ENCODE data around the gene FBXO8. TPM values are rescaled to one million over a fixed set of nuclear protein-coding genes. Genes with fewer than 3 reads are reported as not detected.

FBXO8 gene
- total and polyA plus RNA-seq, 10 donors, result 9.7 to 38.4 (median 26.8) TPM

- H3K9me3 ChIP-seq, result no peaks in the 10 kb centered on the region
- DNase-seq, result no peak
- peaks cover 5 to 86% (median 51%) of the 10 kb centered on the region in 7 donors for H3K27me3 ChIP-seq (replicated peaks in 1 of 7)
Observed at GRCh38 chr4:174209341-174209740, 74.1 kb downstream of the FBXO8 start.

DNA sequence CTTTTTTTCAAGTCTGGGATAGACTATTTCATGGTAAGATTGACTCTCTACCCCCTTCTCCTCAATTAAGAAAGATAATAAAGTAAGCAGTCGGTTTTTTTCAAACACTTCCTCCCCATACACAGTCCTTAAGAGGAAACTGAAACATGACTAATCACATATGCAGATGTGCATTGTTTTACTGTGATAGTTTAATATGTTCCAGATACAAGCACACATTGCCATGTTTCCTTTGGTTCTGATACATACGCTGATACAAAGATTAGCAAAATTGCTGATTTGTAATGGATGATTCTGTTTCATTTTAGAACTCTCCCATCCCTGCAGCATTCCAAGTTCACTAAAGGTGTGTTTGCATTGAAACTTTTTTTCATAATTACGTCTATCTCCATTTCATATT is 76.1 kb downstream of the FBXO8 start:
- Histone ChIP-seq H3K9me3 (no peaks in the 10 kb centered on the region), H3K4me1 (peaks cover 0 to 12% (median 10%) of the 10 kb centered on the region in 6 donors), H3K36me3 (no peaks in the 10 kb centered on the region), H3K27me3 (replicated peaks in 1 of 7) (peaks cover 0 to 70% (median 32%) of the 10 kb centered on the region in 7 donors), H3K4me3 (no peak overlapping the region), H3K27ac (no peak overlapping the region)
- no peak for DNase-seq
- TF ChIP-seq, protein P1, sequence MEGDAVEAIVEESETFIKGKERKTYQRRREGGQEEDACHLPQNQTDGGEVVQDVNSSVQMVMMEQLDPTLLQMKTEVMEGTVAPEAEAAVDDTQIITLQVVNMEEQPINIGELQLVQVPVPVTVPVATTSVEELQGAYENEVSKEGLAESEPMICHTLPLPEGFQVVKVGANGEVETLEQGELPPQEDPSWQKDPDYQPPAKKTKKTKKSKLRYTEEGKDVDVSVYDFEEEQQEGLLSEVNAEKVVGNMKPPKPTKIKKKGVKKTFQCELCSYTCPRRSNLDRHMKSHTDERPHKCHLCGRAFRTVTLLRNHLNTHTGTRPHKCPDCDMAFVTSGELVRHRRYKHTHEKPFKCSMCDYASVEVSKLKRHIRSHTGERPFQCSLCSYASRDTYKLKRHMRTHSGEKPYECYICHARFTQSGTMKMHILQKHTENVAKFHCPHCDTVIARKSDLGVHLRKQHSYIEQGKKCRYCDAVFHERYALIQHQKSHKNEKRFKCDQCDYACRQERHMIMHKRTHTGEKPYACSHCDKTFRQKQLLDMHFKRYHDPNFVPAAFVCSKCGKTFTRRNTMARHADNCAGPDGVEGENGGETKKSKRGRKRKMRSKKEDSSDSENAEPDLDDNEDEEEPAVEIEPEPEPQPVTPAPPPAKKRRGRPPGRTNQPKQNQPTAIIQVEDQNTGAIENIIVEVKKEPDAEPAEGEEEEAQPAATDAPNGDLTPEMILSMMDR (IDR thresholded peaks at IDR 0.05 in 8 of 11, conservative IDR thresholded peaks at IDR 0.05 in 3 of 11), result no peak
- TF ChIP-seq POLR2A (IDR thresholded peaks at IDR 0.05) (no peak), POLR2AphosphoS5 (IDR thresholded peaks at IDR 0.05) (no peak)
- intact Hi-C loops (cut with DNase I; ENCODE audit: low total_unique reads), result no loop called here
- WGBS, 5 donors, result 46 to 60% (median 50%) methylated on average over 3 of the region's 3 CpGs

More at GRCh38 chr4:174209341-174209740, 74.1 kb downstream of the FBXO8 start:
- no peaks in the 10 kb centered on the region for H3K36me3 ChIP-seq
- H3K4me1 ChIP-seq, result peaks cover 4 to 23% (median 19%) of the 10 kb centered on the region in 6 donors
- TF ChIP-seq POLR2AphosphoS5 (IDR thresholded peaks at IDR 0.05), result no peak
- TF ChIP-seq POLR2A (IDR thresholded peaks at IDR 0.05), result no peak
- WGBS, 5 donors, result 35 to 51% (median 49%) methylated on average over 1 of the region's 1 CpG
- no peak overlapping the region for H3K4me3 ChIP-seq
- intact Hi-C loops (cut with DNase I; ENCODE audit: low total_unique reads), result no loop called here
- H3K27ac ChIP-seq, result no peak overlapping the region

DNA sequence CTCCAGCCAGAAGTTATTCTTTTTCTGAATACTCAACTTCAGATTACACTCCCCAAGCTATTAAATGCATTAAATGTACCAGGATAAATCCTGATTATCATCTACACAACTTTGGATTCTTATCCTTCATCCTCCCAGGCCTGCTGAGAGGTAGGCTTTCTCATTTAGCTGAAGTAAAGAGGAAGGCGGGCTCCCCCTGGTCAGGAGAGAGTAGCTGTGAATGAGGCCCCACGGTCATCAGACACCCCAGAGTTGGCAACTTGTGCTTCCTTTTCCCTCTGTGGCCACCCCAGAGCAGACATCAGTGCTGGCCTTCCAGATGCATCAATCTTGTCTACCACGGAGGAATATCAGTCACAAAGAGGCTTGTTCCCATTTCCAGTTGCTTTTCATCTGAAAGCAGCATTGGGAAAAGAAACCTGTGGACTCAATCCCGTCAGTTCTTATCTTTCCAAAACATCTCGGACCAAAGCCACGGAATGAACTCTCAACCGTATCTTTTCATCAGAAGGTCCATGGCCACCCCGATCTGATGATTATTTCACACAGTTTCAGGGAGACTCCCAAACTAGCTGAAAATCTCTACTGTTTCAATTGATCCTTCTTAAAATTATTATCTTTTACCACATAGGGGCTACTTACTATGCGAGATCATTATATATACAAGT is 79.2 kb downstream of the FBXO8 start:
- Histone ChIP-seq H3K27me3 (replicated peaks in 1 of 7) (peaks cover 0 to 54% (median 7%) of the 10 kb centered on the region in 7 donors), H3K36me3 (no peaks in the 10 kb centered on the region), H3K4me1 (no peaks in the 10 kb centered on the region), H3K4me3 (no peak overlapping the region), H3K27ac (no peak overlapping the region), H3K9me3 (no peaks in the 10 kb centered on the region)
- intact Hi-C loops (cut with DNase I; ENCODE audit: low total_unique reads), result no loop called here
- TF ChIP-seq POLR2A (IDR thresholded peaks at IDR 0.05) (no peak), POLR2AphosphoS5 (IDR thresholded peaks at IDR 0.05) (no peak)
- TF ChIP-seq, protein P1 (IDR thresholded peaks at IDR 0.05 in 8 of 11, conservative IDR thresholded peaks at IDR 0.05 in 3 of 11), result no peak
- DNase-seq, result no peak
- WGBS, 5 donors, result 75 to 81% (median 77%) methylated on average over 9 of the region's 9 CpGs

DNA sequence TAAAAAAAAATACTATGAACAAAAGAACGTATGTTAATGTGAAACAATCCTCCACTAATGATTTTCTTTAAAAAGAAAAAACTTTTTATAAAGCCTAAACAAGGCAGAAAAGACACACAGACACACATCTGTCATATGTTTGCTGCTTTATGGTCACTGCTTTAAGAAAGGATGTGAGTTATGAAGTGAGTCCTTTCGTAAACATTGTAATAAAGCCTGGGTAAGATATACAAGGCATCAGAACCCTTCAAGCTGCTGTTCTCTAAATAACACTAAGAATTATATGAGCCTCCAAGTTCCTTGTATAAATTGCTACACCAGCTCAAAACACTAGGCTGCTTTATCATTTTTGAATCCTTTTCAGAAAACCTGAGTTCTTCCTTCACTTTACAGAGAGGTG is 81.6 kb downstream of the FBXO8 start:
- no peak overlapping the region for H3K27ac ChIP-seq
- H3K36me3 ChIP-seq, result no peaks in the 10 kb centered on the region
- H3K27me3 ChIP-seq (replicated peaks in 1 of 7), result peaks cover 0 to 43% (median 4%) of the 10 kb centered on the region in 7 donors
- no peaks in the 10 kb centered on the region for H3K9me3 ChIP-seq
- no peak for DNase-seq
- intact Hi-C loops (cut with DNase I; ENCODE audit: low total_unique reads), result no loop called here
- no peak overlapping the region for H3K4me3 ChIP-seq
- 71 to 84% (median 76%) methylated on average over 2 of the region's 2 CpGs for WGBS, 5 donors
- H3K4me1 ChIP-seq, result no peaks in the 10 kb centered on the region
- no peak for TF ChIP-seq POLR2AphosphoS5 (IDR thresholded peaks at IDR 0.05)
- TF ChIP-seq, protein P1 (IDR thresholded peaks at IDR 0.05 in 8 of 11, conservative IDR thresholded peaks at IDR 0.05 in 3 of 11), result no peak
- no peak for TF ChIP-seq POLR2A (IDR thresholded peaks at IDR 0.05)

All from spleen (tissue), 11 donors.